HepG2 (cell line): ENCODE results near the gene ZGRF1. TPM values are rescaled to one million over a fixed set of nuclear protein-coding genes. Genes with fewer than 3 reads are reported as not detected.

Experiments used
- ATAC-seq: fragments of 200-7000 bp; cut with Tn5 transposase; 3 replicates; pipeline ENCODE4 v1.9.1; 2020; ENCODE audit warnings: mild to moderate bottlenecking, moderate library complexity
- BruUV-seq: library from RNA; stranded (reverse); fragments of 400-500 nt; replicated peaks from 2 replicates; lab custom pipeline; 2021; lab: Mats Ljungman, UMichigan
- CTCF ChIA-PET: fragments of 300-600 bp; formaldehyde crosslinking; extraction: SDS; loops from one replicate; lab custom pipeline; 2021; ENCODE audit warnings: low total read pairs, inconsistent platforms, low intra/inter-chr PET ratio; lab: Yijun Ruan, JAX
- POLR2A ChIA-PET: fragments of 350-600 bp; sonication (Branson Sonifier 250); formaldehyde crosslinking; loops from one replicate; lab custom pipeline; 2020; ENCODE audit warnings: antibody characterized with exemption, inconsistent platforms; lab: Yijun Ruan, JAX
- DNase-seq: peaks from one replicate; pipeline ENCODE4 v3.0.0-alpha.2; 2015; ENCODE audit warnings: low spot score
- FAIRE-seq: peaks from 3 replicates; lab custom pipeline; 2011; peaks lifted over from hg19 to GRCh38; lab: Jason Lieb, UNC
- H2AFZ ChIP-seq: one replicate; pipeline ENCODE4 v1.6.1; 2011; ENCODE audit warnings: low read length, inconsistent platforms
- H3K27ac ChIP-seq: fragments of 300-600 bp; 3 replicates; pipeline ENCODE4 v1.8.0; 2011; ENCODE audit warnings: mixed run types, mild to moderate bottlenecking, mixed read lengths, low read length, inconsistent platforms; ENCODE audit not compliant: insufficient read depth; ENCODE audit errors: extremely low read length
- H3K27me3 ChIP-seq, 2 experiments: fragments of 200-600 bp in 1 of 2; 2 replicates in 1 of 2; 3 replicates in 1 of 2; pipeline versions ENCODE4 v1.6.0 to v1.8.0; 2011; ENCODE audit warnings: low read length in 2 of 2, mild to moderate bottlenecking in 2 of 2, moderate library complexity in 2 of 2, inconsistent platforms in 1 of 2; ENCODE audit not compliant: insufficient read depth in 2 of 2, control insufficient read depth in 1 of 2
- H3K36me3 ChIP-seq, 2 experiments: fragments of 200-600 bp in 1 of 2; replicated peaks in 1 of 2; 2 replicates in 1 of 2; 3 replicates in 1 of 2; pipeline versions ENCODE4 v1.5.1 to v1.8.0; 2011; ENCODE audit warnings: low read length in 2 of 2, inconsistent platforms in 1 of 2; ENCODE audit not compliant: insufficient read depth in 2 of 2, control insufficient read depth in 1 of 2
- H3K4me1 ChIP-seq: 2 replicates; pipeline ENCODE4 v1.5.1; 2012; ENCODE audit warnings: low read length, inconsistent platforms; ENCODE audit not compliant: insufficient read depth
- H3K4me2 ChIP-seq: 2 replicates; pipeline ENCODE4 v1.6.0; 2011; ENCODE audit warnings: low read depth, low read length, inconsistent platforms
- H3K4me3 ChIP-seq, 3 experiments: fragments of 200-600 bp in 1 of 3; sonication (generic), shearing (Covaris generic) in 1 of 3; replicated peaks in 1 of 3; 2 replicates each; pipeline ENCODE4 v1.5.1; 2011 to 2016; ENCODE audit warnings: low read length in 3 of 3, inconsistent platforms in 2 of 3, low read depth in 2 of 3, mild to moderate bottlenecking in 2 of 3, control low read depth in 1 of 3, mixed read lengths in 1 of 3; ENCODE audit not compliant: insufficient read depth in 1 of 3
- H3K79me2 ChIP-seq: one replicate; pipeline ENCODE4 v1.6.1; 2011; ENCODE audit warnings: low read length, inconsistent platforms; ENCODE audit not compliant: insufficient read depth
- H3K9ac ChIP-seq: 2 replicates; pipeline ENCODE4 v1.6.0; 2011; ENCODE audit warnings: mild to moderate bottlenecking, low read depth, low read length, inconsistent platforms; ENCODE audit not compliant: insufficient read depth
- H3K9me3 ChIP-seq: 2 replicates; pipeline ENCODE4 v1.5.1; 2012; ENCODE audit warnings: mild to moderate bottlenecking, low read length
- H4K20me1 ChIP-seq: 2 replicates; pipeline ENCODE4 v1.6.0; 2011; ENCODE audit warnings: inconsistent platforms, mild to moderate bottlenecking, low read length, moderate library complexity; ENCODE audit not compliant: insufficient read depth
- CREBL2 ChIP-seq: sonication (generic); formaldehyde crosslinking; IDR thresholded peaks from 2 replicates; pipeline ENCODE4 v1.8.1; 2023; ENCODE audit warnings: missing genetic modification reagents, mild to moderate bottlenecking, borderline replicate concordance
- DMTF1 ChIP-seq: sonication (generic); formaldehyde crosslinking; IDR thresholded peaks from 2 replicates; pipeline ENCODE4 v1.4.0; 2020; ENCODE audit warnings: mild to moderate bottlenecking, missing genetic modification reagents
- RBM22 ChIP-seq: fragments of 200-400 bp; formaldehyde crosslinking; optimal IDR thresholded peaks from 2 replicates; pipeline ENCODE3; 2017; ENCODE audit warnings: mild to moderate bottlenecking, low read length, moderate library complexity
- SNAPC2 ChIP-seq: sonication (generic); formaldehyde crosslinking; IDR thresholded peaks from 2 replicates; pipeline ENCODE4 v1.8.1; 2022; ENCODE audit warnings: mild to moderate bottlenecking, missing genetic modification reagents
- TBX3 ChIP-seq: fragments of 450-650 bp; IDR thresholded peaks from 2 replicates; pipeline ENCODE4 v1.6.1; 2017; ENCODE audit warnings: antibody characterized with exemption, mild to moderate bottlenecking, inconsistent platforms, borderline replicate concordance
- ZNF33B ChIP-seq: sonication (generic); formaldehyde crosslinking; IDR thresholded peaks from 2 replicates; pipeline ENCODE4 v1.5.1; 2020; ENCODE audit warnings: mild to moderate bottlenecking, missing genetic modification reagents
- ZNF800 ChIP-seq: sonication (generic); formaldehyde crosslinking; IDR thresholded peaks from 2 replicates; pipeline ENCODE4 v1.4.0; 2020; ENCODE audit warnings: missing genetic modification reagents
- WGBS: methylation state at CpG from one replicate; pipeline ENCODE4 v1.1.6; 2017; ENCODE audit warnings: low lambda C conversion rate; 5-methylcytosine and 5-hydroxymethylcytosine counted together
- in situ Hi-C: cut with HindIII; loops from 2 replicates; pipeline ENCODE4 v1.10.0; 2017; ENCODE audit warnings: low pct_unique_long_range_greater_than_20kb; ENCODE audit not compliant: extremely low pct_ligation_motif_present
- intact Hi-C: fragments of 100-400 bp; cut with micrococcal nuclease; formaldehyde crosslinking; loops from one replicate; pipeline ENCODE4 v1.10.0; 2022; ENCODE audit not compliant: unreplicated experiment
- polyA plus RNA-seq, 8 experiments: library from polyadenylated mRNA; depleted of rRNA in 3 of 8; stranded (reverse) in 7 of 8; unstranded in 1 of 8; fragments of >200 nt; fragmentation: Illumina TruSeq in 4 of 8; extraction: Trizol in 4 of 8; gene quantifications; 2 replicates each; pipeline versions ENCODE4 v1.2.1 to v1.2.3, GENCODE V29; 2011 to 2016; ENCODE audit warnings: low read depth in 4 of 8, missing spikeins in 1 of 8, mixed read lengths in 1 of 8; ENCODE audit not compliant: insufficient read depth in 1 of 8
- total RNA-seq, 5 experiments: library from RNA; depleted of rRNA; stranded (reverse); fragments of >200 nt; fragmentation: Illumina TruSeq; extraction: Trizol; gene quantifications; 2 replicates each; pipeline ENCODE4 v1.2.3, GENCODE V29; 2016; ENCODE audit warnings: low read depth in 1 of 5

The ZGRF1 gene
- total and polyA plus RNA-seq, 2 of the 13 experiments (the other 11 are each of a cell fraction or from before 2014, with no cell fraction given), result 8.6 to 15.9 TPM

GRCh38 chr4:112648263-112649054, 11.8 kb upstream of the ZGRF1 start:
- H3K27ac ChIP-seq, result no peak overlapping the region
- H3K36me3 ChIP-seq, result peaks cover 12 to 29% of the 10 kb centered on the region in 2 experiments
- no peak for ATAC-seq

GRCh38 chr4:112647785-112648184, 11.1 kb upstream of the ZGRF1 start:
- Histone ChIP-seq H3K4me1 (no peaks in the 10 kb centered on the region), H3K9me3 (no peaks in the 10 kb centered on the region), H3K4me3 (no peak overlapping the region), H4K20me1 (no peaks in the 10 kb centered on the region), H2AFZ (no peak overlapping the region), H3K36me3 (peaks cover 12 to 25% of the 10 kb centered on the region in 2 experiments), H3K4me2 (no peak overlapping the region), H3K27me3 (no peaks in the 10 kb centered on the region), H3K27ac (no peak overlapping the region), H3K79me2 (no peaks in the 10 kb centered on the region), H3K9ac (no peak overlapping the region)
- 85% methylated on average over 3 of the region's 3 CpGs for WGBS
- in situ Hi-C loops, result no loop called here
- POLR2A ChIA-PET, result no interaction called here
- CTCF ChIA-PET, result no interaction called here
- no peak for FAIRE-seq
- no TSS peak for BruUV-seq
- no peak for DNase-seq
- intact Hi-C loops, result no loop called here
- ATAC-seq, result no peak
- TF ChIP-seq ZNF800 (CRISPR knock-in tag), result no peak
- no peak for TF ChIP-seq RBM22
- no peak for TF ChIP-seq ZNF33B (CRISPR knock-in tag)
- no peak for TF ChIP-seq CREBL2
- TF ChIP-seq SNAPC2 (CRISPR knock-in tag), result no peak
- no peak for TF ChIP-seq TBX3

More at GRCh38 chr4:112648263-112649054, 11.8 kb upstream of the ZGRF1 start:
- intact Hi-C loops (no loop called here), in situ Hi-C loops (no loop called here)
- Histone ChIP-seq H3K27me3 (no peaks in the 10 kb centered on the region), H4K20me1 (no peaks in the 10 kb centered on the region), H3K79me2 (no peaks in the 10 kb centered on the region), H3K4me3 (no peak overlapping the region), H3K9ac (no peak overlapping the region), H3K9me3 (no peaks in the 10 kb centered on the region), H3K4me2 (no peak overlapping the region), H2AFZ (no peak overlapping the region), H3K4me1 (no peaks in the 10 kb centered on the region)
- WGBS, result 93% methylated on average over 3 of the region's 3 CpGs
- DNase-seq (no peak), FAIRE-seq (no peak)
- ChIA-PET CTCF (no interaction called here), POLR2A (no interaction called here)
- TF ChIP-seq DMTF1 (CRISPR knock-in tag), result no peak
- BruUV-seq, result no TSS peak
